Activated naive CD8-positive, alpha-beta T cell treated with anti-CD3 and anti-CD28 coated beads, Interleukin-2, amount 50 U/mL, for 24 hours (primary cell): ENCODE measurements around the gene GPR160.
A peak's percentile ranks its signal among the peaks of the same experiment; 100 is the strongest.
"Not testable (repeated sequence)": the region's sequence is repeated elsewhere in the genome, so short reads cannot be mapped to it uniquely, and the experiment has no call there.

Experiments
- ATAC-seq: fragments of 150-1000 bp; cut with Tn5 transposase; one replicate; pipeline ENCODE4 v1.10.0; 2021
- DNase-seq: peaks from one replicate; pipeline ENCODE4 v3.0.0; 2021
- H3K27ac Mint-ChIP-seq: one replicate; pipeline ENCODE4 v1.8.0; 2021; ENCODE audit warnings: mild to moderate bottlenecking, mixed read lengths
- H3K27me3 Mint-ChIP-seq: one replicate; pipeline ENCODE4 v1.8.0; 2021; ENCODE audit warnings: mixed read lengths
- H3K36me3 Mint-ChIP-seq: one replicate; pipeline ENCODE4 v1.8.0; 2021; ENCODE audit warnings: low read depth, mixed read lengths
- H3K4me1 Mint-ChIP-seq: one replicate; pipeline ENCODE4 v1.8.0; 2021; ENCODE audit warnings: mixed read lengths
- H3K4me3 Mint-ChIP-seq: one replicate; pipeline ENCODE4 v1.8.0; 2021; ENCODE audit warnings: mild to moderate bottlenecking, moderate library complexity, mixed read lengths
- H3K9me3 Mint-ChIP-seq: one replicate; pipeline ENCODE4 v1.8.0; 2021; ENCODE audit warnings: mixed read lengths

Gene GPR160

GRCh38 chr3:170012683-170013400, 25.0 kb upstream of the GPR160 start:
- no peaks in the 10 kb centered on the region for H3K9me3 Mint-ChIP-seq
- peaks cover 2% of the 10 kb centered on the region for H3K4me1 Mint-ChIP-seq
- no peaks in the 10 kb centered on the region for H3K27me3 Mint-ChIP-seq
- ATAC-seq (no peak), DNase-seq (no peak)
- H3K27ac Mint-ChIP-seq: no peak overlapping the region
- no peaks in the 10 kb centered on the region for H3K36me3 Mint-ChIP-seq
- H3K4me3 Mint-ChIP-seq: no peak overlapping the region

DNA sequence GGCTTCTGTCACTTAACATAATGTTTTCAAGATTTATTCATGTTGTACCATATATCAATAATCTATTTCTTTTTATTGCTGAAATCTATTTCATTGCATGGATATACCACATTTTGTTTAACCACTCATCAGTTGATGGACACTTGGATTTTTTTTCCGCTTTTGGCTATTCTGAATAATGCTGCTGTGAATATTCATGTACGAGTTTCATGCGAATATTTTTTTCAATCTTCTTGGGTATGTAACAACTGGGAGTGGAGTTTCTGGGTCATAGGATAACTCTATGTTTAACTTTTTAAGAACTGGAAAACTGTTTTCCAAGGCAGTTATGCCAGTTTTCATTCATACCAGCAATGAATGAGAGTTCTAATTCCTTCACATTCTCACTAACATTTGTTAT, 21.7 kb upstream of the GPR160 start:
- Mint-ChIP-seq H3K36me3 (no peaks in the 10 kb centered on the region), H3K9me3 (no peaks in the 10 kb centered on the region), H3K4me3 (no peak overlapping the region), H3K27ac (no peak overlapping the region), H3K27me3 (no peaks in the 10 kb centered on the region), H3K4me1 (peaks cover 1% of the 10 kb centered on the region)
- ATAC-seq: no peak
- no peak for DNase-seq

DNA sequence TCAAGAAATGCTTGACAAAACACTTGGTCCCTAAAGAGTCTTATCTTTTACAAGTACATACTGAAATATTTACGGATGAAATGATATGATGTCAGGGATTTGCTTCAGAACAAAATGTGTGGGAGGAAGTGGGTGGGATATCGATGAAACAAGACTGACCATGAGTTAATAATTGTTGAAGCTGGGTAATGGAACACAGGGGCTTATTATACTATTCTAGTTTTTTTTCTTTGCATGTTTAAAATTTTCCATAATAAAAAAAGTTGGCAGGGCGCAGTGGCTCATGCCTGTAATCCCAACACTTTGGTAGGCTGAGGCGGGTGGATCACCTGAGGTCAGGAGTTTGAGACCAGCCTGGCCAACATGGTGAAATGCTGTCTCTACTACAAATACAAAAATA, 18.5 kb upstream of the GPR160 start:
- not testable (repeated sequence) for H3K27ac Mint-ChIP-seq, DNase-seq, H3K4me3 Mint-ChIP-seq, H3K36me3 Mint-ChIP-seq, H3K27me3 Mint-ChIP-seq, H3K9me3 Mint-ChIP-seq, H3K4me1 Mint-ChIP-seq, ATAC-seq

DNA sequence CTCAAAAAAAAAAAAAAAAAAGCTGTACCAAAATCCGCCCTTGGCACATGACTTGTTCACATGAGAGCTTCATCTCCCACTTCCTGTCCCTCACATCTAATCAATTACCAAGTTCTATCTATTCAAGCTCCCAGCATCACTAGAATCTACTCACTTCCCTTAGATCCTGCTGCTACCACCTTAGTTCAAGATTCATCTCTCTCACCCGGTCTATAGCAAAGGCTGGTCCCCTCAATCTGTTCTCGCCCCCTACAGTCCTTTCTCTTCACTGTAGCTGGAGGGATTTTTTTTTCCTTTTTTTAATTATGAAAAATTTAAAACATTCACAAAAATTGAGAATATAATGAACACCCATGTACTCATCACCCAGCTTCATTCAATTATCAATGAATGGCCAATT, 16.7 kb upstream of the GPR160 start:
- Mint-ChIP-seq H3K4me3 (no peak overlapping the region), H3K27ac (no peak overlapping the region), H3K27me3 (no peaks in the 10 kb centered on the region), H3K9me3 (no peaks in the 10 kb centered on the region), H3K4me1 (peaks cover 2% of the 10 kb centered on the region), H3K36me3 (no peaks in the 10 kb centered on the region)
- ATAC-seq (peak; percentile 52), DNase-seq (no peak)

DNA sequence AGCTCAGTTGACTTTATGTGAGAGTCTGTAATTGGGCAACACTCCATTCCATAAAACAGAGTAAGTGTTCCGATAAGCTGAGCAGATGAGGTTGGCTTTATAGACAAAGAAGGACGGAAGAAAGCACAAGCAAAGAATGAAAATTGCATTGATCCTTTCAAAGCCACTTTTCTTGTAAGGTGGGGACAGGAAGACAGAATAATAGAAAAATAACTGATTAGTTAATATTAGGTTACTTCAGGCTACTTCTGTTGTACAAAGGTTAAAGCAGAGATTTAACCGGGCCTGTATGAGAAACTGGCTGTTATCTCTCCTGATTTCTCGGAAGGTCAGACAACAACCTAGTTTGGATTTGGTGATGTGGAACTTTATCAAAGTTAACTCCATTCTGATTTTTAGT, 15.5 kb upstream of the GPR160 start:
- Mint-ChIP-seq H3K4me3 (no peak overlapping the region), H3K4me1 (peaks cover 6% of the 10 kb centered on the region), H3K9me3 (no peaks in the 10 kb centered on the region), H3K27ac (no peak overlapping the region), H3K27me3 (no peaks in the 10 kb centered on the region), H3K36me3 (no peaks in the 10 kb centered on the region)
- DNase-seq (no peak), ATAC-seq (no peak)

GRCh38 chr3:170023165-170023564, 14.6 kb upstream of the GPR160 start:
- Mint-ChIP-seq H3K4me1 (peaks cover 10% of the 10 kb centered on the region), H3K36me3 (no peaks in the 10 kb centered on the region), H3K9me3 (no peaks in the 10 kb centered on the region), H3K27me3 (no peaks in the 10 kb centered on the region), H3K27ac (no peak overlapping the region), H3K4me3 (no peak overlapping the region)
- no peak for ATAC-seq
- DNase-seq: no peak

GRCh38 chr3:170024581-170024980, 13.2 kb upstream of the GPR160 start:
- H3K9me3 Mint-ChIP-seq: peaks cover 3% of the 10 kb centered on the region
- no peaks in the 10 kb centered on the region for H3K36me3 Mint-ChIP-seq
- ATAC-seq: no peak
- H3K27ac Mint-ChIP-seq: no peak overlapping the region
- DNase-seq: no peak
- no peak overlapping the region for H3K4me3 Mint-ChIP-seq
- no peaks in the 10 kb centered on the region for H3K27me3 Mint-ChIP-seq
- peaks cover 10% of the 10 kb centered on the region for H3K4me1 Mint-ChIP-seq

GRCh38 chr3:170027233-170028102, 10.3 kb upstream of the GPR160 start:
- H3K27ac Mint-ChIP-seq: no peak overlapping the region
- no peak for DNase-seq
- H3K27me3 Mint-ChIP-seq: no peaks in the 10 kb centered on the region
- no peak overlapping the region for H3K4me3 Mint-ChIP-seq
- ATAC-seq: no peak
- H3K36me3 Mint-ChIP-seq: no peaks in the 10 kb centered on the region
- H3K9me3 Mint-ChIP-seq: peaks cover 3% of the 10 kb centered on the region
- H3K4me1 Mint-ChIP-seq: peaks cover 12% of the 10 kb centered on the region

DNA sequence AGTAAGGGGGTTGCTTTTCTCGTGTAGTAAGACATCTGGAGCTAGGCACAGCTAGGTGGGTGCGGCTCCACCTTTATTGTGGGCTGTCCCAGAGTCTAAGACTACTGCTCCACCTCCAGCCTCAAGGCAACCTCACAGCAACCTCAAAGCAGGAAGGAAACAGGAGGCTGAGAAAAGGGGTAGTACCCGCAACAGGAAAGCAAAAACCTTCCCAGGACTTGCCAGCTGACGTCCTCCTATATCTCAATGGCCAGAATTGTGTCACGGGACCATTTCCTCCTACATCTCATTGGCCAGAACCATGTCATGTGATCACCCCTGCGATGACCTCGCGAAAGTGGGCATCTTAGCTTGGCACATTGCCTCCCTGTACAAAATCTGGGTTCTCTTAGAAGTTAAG, 4.3 kb upstream of the GPR160 start:
- Mint-ChIP-seq H3K27me3 (no peaks in the 10 kb centered on the region), H3K9me3 (peaks cover 6% of the 10 kb centered on the region), H3K36me3 (no peaks in the 10 kb centered on the region), H3K4me1 (peaks cover 19% of the 10 kb centered on the region), H3K27ac (peak overlapping the region; percentile 18), H3K4me3 (peak overlapping the region; percentile 30)
- peak; percentile 29 for DNase-seq
- ATAC-seq: peak; percentile 39

DNA sequence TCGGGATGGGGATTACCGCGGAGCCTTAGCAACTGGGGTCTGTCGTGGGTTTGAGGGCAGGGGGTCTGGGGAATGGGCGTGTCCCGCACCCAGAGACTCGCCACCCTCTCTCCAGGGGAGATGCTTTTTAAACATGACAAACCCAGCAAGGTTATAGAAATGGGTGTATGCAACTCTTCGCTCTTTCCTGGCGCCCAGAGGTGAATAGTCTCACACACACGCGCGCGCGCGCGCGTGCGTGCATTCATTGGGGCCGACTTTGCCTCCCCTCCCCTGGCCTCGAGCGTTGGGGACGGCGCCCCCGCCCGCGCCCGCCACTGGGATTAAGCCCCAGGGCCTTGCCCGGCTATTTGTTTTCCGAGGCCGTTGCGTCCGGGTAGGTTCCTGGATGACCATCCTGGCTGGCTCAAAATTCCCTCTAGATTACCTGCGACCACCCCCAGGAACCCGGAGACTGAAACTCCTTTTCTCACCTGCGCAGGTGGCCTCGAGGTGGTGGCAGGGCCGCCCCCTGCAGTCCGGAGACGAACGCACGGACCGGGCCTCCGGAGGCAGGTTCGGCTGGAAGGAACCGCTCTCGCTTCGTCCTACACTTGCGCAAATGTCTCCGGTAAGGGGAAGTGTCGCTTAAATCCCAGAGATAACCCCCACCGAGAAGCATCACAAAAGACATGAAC, 777 bp downstream of the GPR160 start:
- peak overlapping the region; percentile 79 for H3K4me3 Mint-ChIP-seq
- no peaks in the 10 kb centered on the region for H3K27me3 Mint-ChIP-seq
- H3K4me1 Mint-ChIP-seq: peaks cover 7% of the 10 kb centered on the region
- ATAC-seq (no peak), DNase-seq (peak; percentile 32)
- H3K27ac Mint-ChIP-seq: no peak overlapping the region
- H3K9me3 Mint-ChIP-seq: peaks cover 3% of the 10 kb centered on the region
- no peaks in the 10 kb centered on the region for H3K36me3 Mint-ChIP-seq

DNA sequence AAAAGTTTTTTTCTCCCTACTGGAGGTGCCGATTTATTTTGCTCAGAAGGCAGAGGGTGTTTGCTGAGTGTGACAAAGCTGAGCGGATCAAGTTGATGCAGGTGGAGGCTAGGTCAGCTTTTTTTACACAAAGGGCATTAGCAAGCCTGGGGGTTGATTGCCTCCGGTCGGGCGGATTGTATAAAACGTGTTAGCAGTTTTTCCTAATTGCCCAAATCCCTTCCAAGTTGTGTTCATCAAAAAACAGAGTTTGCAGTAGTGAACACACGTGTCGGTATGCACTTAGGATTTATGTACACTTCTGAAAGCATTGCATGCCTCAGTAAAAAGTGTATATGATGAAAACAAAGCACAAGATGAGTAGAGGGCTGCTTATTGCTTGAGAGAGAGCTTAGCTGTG, 2.6 kb downstream of the GPR160 start:
- peaks cover 7% of the 10 kb centered on the region for H3K4me1 Mint-ChIP-seq
- no peaks in the 10 kb centered on the region for H3K27me3 Mint-ChIP-seq
- no peaks in the 10 kb centered on the region for H3K9me3 Mint-ChIP-seq
- H3K27ac Mint-ChIP-seq: no peak overlapping the region
- H3K36me3 Mint-ChIP-seq: no peaks in the 10 kb centered on the region
- no peak for ATAC-seq
- H3K4me3 Mint-ChIP-seq: no peak overlapping the region
- DNase-seq: no peak

DNA sequence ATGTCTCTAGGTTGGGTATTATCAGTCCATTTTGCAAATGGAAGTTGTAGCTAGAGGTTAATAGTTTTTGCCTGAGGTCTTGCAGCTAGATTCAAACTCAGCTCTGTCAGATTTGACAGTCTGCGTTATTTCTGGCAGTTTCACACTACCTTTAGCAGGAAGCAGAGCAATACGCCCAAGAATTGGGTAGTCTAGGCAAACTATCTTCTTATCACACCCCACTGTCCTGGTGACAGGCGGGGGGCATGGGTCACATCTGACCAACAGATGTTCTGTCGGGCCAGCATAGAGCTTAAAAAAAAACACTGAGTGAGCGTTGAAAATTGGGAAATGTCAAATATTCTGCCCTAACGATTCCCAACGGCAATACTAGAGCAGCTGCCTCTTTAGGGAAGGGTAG, 5.7 kb downstream of the GPR160 start:
- H3K36me3 Mint-ChIP-seq: no peaks in the 10 kb centered on the region
- no peaks in the 10 kb centered on the region for H3K27me3 Mint-ChIP-seq
- H3K27ac Mint-ChIP-seq: no peak overlapping the region
- DNase-seq (no peak), ATAC-seq (no peak)
- no peaks in the 10 kb centered on the region for H3K9me3 Mint-ChIP-seq
- H3K4me1 Mint-ChIP-seq: peaks cover 14% of the 10 kb centered on the region
- no peak overlapping the region for H3K4me3 Mint-ChIP-seq

GRCh38 chr3:170044271-170044670, 6.5 kb downstream of the GPR160 start:
- DNase-seq: no peak
- Mint-ChIP-seq H3K36me3 (no peaks in the 10 kb centered on the region), H3K27ac (no peak overlapping the region), H3K4me1 (peaks cover 12% of the 10 kb centered on the region), H3K27me3 (no peaks in the 10 kb centered on the region), H3K9me3 (no peaks in the 10 kb centered on the region), H3K4me3 (no peak overlapping the region)
- no peak for ATAC-seq

DNA sequence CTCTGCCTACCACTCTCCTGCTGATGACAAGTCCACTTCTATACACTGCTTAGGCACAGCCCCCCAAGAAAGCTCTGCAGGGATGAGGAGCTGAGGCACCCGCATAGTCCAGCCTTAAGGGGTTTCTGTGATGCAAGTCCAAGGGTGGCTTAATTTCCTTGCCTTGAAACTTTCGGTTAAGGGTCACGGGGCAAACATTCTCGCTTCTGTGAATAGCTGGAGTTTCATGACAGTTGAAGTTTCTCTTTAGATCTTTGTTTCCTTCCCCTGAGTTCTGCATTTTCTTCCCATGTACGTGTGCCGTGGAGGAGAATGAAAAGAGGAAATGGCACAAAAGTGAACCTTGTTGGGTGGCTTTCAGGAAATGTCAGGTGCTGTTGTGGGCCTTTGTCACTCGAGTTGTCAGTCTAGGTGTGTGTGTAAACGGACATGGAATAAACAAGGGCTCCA, 7.0 kb downstream of the GPR160 start:
- H3K9me3 Mint-ChIP-seq: no peaks in the 10 kb centered on the region
- peak overlapping the region; percentile 46 for H3K27ac Mint-ChIP-seq
- H3K4me3 Mint-ChIP-seq: no peak overlapping the region
- no peak for DNase-seq
- no peaks in the 10 kb centered on the region for H3K27me3 Mint-ChIP-seq
- no peaks in the 10 kb centered on the region for H3K36me3 Mint-ChIP-seq
- peaks cover 12% of the 10 kb centered on the region for H3K4me1 Mint-ChIP-seq
- no peak for ATAC-seq
